HepG2 (cell line): ENCODE data around the gene ACACB. TPM values are rescaled to one million over a fixed set of nuclear protein-coding genes. Genes with fewer than 3 reads are reported as not detected.
A peak's percentile ranks its signal among the peaks of the same experiment; 100 is the strongest.

Experiments
- CBX1 ChIP-seq: IDR thresholded peaks from one replicate; pipeline ENCODE4 v1.6.1; 2016; ENCODE audit warnings: antibody characterized with exemption, low read depth
- DR1 ChIP-seq: sonication (generic); formaldehyde crosslinking; IDR thresholded peaks from 2 replicates; pipeline ENCODE4 v1.8.0; 2021; ENCODE audit warnings: mild to moderate bottlenecking, missing genetic modification reagents, inconsistent platforms
- FLYWCH1 ChIP-seq: sonication (generic); formaldehyde crosslinking; IDR thresholded peaks from 2 replicates; pipeline ENCODE4 v1.8.1; 2023; ENCODE audit warnings: mild to moderate bottlenecking, missing genetic modification reagents
- KDM5B ChIP-seq: sonication (generic); formaldehyde crosslinking; IDR thresholded peaks from 2 replicates; pipeline ENCODE4 v1.4.0; 2020; ENCODE audit warnings: missing genetic modification reagents, mild to moderate bottlenecking, borderline replicate concordance
- KLF13 ChIP-seq: sonication (generic); formaldehyde crosslinking; IDR thresholded peaks from 2 replicates; pipeline ENCODE4 v1.4.0; 2020; ENCODE audit warnings: mild to moderate bottlenecking, missing genetic modification reagents
- KMT2A ChIP-seq: sonication (generic); formaldehyde crosslinking; IDR thresholded peaks from 2 replicates; pipeline ENCODE4 v1.4.0; 2020; ENCODE audit warnings: missing genetic modification reagents
- MAFK ChIP-seq, 2 experiments: IDR thresholded peaks in 1 of 2; conservative IDR thresholded peaks in 1 of 2; 2 replicates each; pipeline ENCODE4 v1.6.1; 2011; ENCODE audit warnings: improper control_type of control experiment in 2 of 2, low read length in 2 of 2
- SP4 ChIP-seq: sonication (generic); formaldehyde crosslinking; IDR thresholded peaks from 2 replicates; pipeline ENCODE4 v1.8.1; 2023; ENCODE audit warnings: mild to moderate bottlenecking, missing genetic modification reagents
- ZFP82 ChIP-seq: sonication (generic); formaldehyde crosslinking; IDR thresholded peaks from 2 replicates; pipeline ENCODE4 v1.5.1; 2020; ENCODE audit warnings: mild to moderate bottlenecking, missing genetic modification reagents, borderline replicate concordance
- ZKSCAN1 ChIP-seq: fragments of 150-350 bp; IDR thresholded peaks from 2 replicates; pipeline ENCODE4 v1.6.1; 2014; ENCODE audit warnings: low read length
- ZNF496 ChIP-seq: sonication (generic); formaldehyde crosslinking; IDR thresholded peaks from 2 replicates; pipeline ENCODE4 v1.8.1; 2023; ENCODE audit warnings: mild to moderate bottlenecking, moderate library complexity, missing genetic modification reagents; ENCODE audit not compliant: insufficient replicate concordance
- ZNF652 ChIP-seq: IDR thresholded peaks from 2 replicates; pipeline ENCODE4 v1.6.1; 2016; ENCODE audit warnings: low read depth, borderline replicate concordance
- ZNF790 ChIP-seq: sonication (generic); formaldehyde crosslinking; IDR thresholded peaks from 2 replicates; pipeline ENCODE4 v1.8.0; 2022; ENCODE audit warnings: missing genetic modification reagents, mild to moderate bottlenecking, borderline replicate concordance
- polyA plus RNA-seq, 8 experiments: library from polyadenylated mRNA; depleted of rRNA in 3 of 8; stranded (reverse) in 7 of 8; unstranded in 1 of 8; fragments of >200 nt; fragmentation: Illumina TruSeq in 4 of 8; extraction: Trizol in 4 of 8; gene quantifications; 2 replicates each; pipeline versions ENCODE4 v1.2.1 to v1.2.3, GENCODE V29; 2011 to 2016; ENCODE audit warnings: low read depth in 4 of 8, missing spikeins in 1 of 8, mixed read lengths in 1 of 8; ENCODE audit not compliant: insufficient read depth in 1 of 8
- total RNA-seq, 5 experiments: library from RNA; depleted of rRNA; stranded (reverse); fragments of >200 nt; fragmentation: Illumina TruSeq; extraction: Trizol; gene quantifications; 2 replicates each; pipeline ENCODE4 v1.2.3, GENCODE V29; 2016; ENCODE audit warnings: low read depth in 1 of 5
- TF ChIP-seq, protein P1 (sequence below): sonication (generic); formaldehyde crosslinking; IDR thresholded peaks from 2 replicates; pipeline ENCODE4 v1.4.0; 2020; ENCODE audit warnings: missing genetic modification reagents
- TF ChIP-seq, protein P2 (sequence below): sonication (generic); formaldehyde crosslinking; IDR thresholded peaks from 2 replicates; pipeline ENCODE4 v1.4.0; 2020; ENCODE audit warnings: low read depth, missing genetic modification reagents
- TF ChIP-seq, protein P3 (sequence below): sonication (generic); formaldehyde crosslinking; conservative IDR thresholded peaks from 2 replicates; pipeline ENCODE4 v1.8.1; 2023; ENCODE audit warnings: missing genetic modification reagents

Gene ACACB
- total and polyA plus RNA-seq, 2 of the 13 experiments (the other 11 are each of a cell fraction or from before 2014, with no cell fraction given) = 6.2 to 8.6 TPM

DNA sequence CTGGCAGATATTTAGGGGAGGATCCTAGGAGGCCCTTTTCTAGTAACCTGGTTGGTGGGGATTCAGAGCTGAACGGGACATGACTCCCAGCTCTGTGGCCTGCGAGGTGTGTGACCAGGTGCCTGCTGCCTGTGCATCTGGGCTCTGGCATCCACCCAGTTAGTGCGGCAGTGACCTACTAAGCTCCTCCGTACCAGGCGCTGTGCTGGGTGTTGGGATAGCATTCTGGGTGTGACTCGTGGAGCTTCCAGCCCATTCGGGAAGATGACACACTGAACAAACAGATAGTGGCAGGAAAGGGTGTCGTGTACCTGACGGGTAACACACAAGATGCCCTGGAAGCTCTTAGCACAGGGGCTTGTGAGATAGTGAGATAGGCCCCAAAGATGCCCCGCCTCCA lies 80.9 kb downstream of the ACACB start (continued):
- TF ChIP-seq MAFK (conservative IDR thresholded peaks at IDR 0.05 in 1 of 2, IDR thresholded peaks at IDR 0.05 in 1 of 2; ENCODE audit: low read length in 2 of 2) (no peak), KMT2A (CRISPR knock-in tag) (no peak), KLF13 (CRISPR knock-in tag) (no peak), ZNF496 (no peak), SP4 (CRISPR knock-in tag) (0 out of 2 replicates have a peak, but pooled peaks have one; percentile 2), ZKSCAN1 (peak; percentile 64), ZFP82 (CRISPR knock-in tag) (no peak), DR1 (no peak), CBX1 (no peak), ZNF652 (peak; percentile 29; the same call in 1 of the 2 replicates), KDM5B (no peak), ZNF790 (no peak), FLYWCH1 (CRISPR knock-in tag) (no peak)
- TF ChIP-seq, protein P1, sequence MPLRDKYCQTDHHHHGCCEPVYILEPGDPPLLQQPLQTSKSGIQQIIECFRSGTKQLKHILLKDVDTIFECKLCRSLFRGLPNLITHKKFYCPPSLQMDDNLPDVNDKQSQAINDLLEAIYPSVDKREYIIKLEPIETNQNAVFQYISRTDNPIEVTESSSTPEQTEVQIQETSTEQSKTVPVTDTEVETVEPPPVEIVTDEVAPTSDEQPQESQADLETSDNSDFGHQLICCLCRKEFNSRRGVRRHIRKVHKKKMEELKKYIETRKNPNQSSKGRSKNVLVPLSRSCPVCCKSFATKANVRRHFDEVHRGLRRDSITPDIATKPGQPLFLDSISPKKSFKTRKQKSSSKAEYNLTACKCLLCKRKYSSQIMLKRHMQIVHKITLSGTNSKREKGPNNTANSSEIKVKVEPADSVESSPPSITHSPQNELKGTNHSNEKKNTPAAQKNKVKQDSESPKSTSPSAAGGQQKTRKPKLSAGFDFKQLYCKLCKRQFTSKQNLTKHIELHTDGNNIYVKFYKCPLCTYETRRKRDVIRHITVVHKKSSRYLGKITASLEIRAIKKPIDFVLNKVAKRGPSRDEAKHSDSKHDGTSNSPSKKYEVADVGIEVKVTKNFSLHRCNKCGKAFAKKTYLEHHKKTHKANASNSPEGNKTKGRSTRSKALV = no peak
- TF ChIP-seq, protein P2, sequence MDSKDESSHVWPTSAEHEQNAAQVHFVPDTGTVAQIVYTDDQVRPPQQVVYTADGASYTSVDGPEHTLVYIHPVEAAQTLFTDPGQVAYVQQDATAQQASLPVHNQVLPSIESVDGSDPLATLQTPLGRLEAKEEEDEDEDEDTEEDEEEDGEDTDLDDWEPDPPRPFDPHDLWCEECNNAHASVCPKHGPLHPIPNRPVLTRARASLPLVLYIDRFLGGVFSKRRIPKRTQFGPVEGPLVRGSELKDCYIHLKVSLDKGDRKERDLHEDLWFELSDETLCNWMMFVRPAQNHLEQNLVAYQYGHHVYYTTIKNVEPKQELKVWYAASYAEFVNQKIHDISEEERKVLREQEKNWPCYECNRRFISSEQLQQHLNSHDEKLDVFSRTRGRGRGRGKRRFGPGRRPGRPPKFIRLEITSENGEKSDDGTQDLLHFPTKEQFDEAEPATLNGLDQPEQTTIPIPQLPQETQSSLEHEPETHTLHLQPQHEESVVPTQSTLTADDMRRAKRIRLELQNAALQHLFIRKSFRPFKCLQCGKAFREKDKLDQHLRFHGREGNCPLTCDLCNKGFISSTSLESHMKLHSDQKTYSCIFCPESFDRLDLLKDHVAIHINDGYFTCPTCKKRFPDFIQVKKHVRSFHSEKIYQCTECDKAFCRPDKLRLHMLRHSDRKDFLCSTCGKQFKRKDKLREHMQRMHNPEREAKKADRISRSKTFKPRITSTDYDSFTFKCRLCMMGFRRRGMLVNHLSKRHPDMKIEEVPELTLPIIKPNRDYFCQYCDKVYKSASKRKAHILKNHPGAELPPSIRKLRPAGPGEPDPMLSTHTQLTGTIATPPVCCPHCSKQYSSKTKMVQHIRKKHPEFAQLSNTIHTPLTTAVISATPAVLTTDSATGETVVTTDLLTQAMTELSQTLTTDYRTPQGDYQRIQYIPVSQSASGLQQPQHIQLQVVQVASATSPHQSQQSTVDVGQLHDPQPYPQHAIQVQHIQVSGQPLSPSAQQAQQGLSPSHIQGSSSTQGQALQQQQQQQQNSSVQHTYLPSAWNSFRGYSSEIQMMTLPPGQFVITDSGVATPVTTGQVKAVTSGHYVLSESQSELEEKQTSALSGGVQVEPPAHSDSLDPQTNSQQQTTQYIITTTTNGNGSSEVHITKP (CRISPR knock-in tag) = no peak
- TF ChIP-seq, protein P3, sequence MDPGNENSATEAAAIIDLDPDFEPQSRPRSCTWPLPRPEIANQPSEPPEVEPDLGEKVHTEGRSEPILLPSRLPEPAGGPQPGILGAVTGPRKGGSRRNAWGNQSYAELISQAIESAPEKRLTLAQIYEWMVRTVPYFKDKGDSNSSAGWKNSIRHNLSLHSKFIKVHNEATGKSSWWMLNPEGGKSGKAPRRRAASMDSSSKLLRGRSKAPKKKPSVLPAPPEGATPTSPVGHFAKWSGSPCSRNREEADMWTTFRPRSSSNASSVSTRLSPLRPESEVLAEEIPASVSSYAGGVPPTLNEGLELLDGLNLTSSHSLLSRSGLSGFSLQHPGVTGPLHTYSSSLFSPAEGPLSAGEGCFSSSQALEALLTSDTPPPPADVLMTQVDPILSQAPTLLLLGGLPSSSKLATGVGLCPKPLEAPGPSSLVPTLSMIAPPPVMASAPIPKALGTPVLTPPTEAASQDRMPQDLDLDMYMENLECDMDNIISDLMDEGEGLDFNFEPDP = no peak
